ENCODE measurements around the gene ANKRD12. TPM values are rescaled to one million over a fixed set of nuclear protein-coding genes. Genes with fewer than 3 reads are reported as not detected.

The ANKRD12 gene
- total RNA-seq, 1 experiment from 2014 or later: 16.8 TPM

GRCh38 chr18:9139400-9140039 is 2.9 kb downstream of the ANKRD12 start:
- Histone ChIP-seq H3K9me2 (replicated peaks; ENCODE audit: insufficient read depth, low read length) (no peaks in the 10 kb centered on the region), H3K9me3 (ENCODE audit: low read length) (no peaks in the 10 kb centered on the region), H3K4me2 (ENCODE audit: low read depth, low read length, poor library complexity, severe bottlenecking) (peak overlapping the region; percentile 77), H3K9ac (ENCODE audit: low read length) (peak overlapping the region; percentile 70), H3K36me3 (ENCODE audit: insufficient read depth, low read length) (peaks cover 2% of the 10 kb centered on the region; the same call in 1 of the 2 replicates), H3K4me1 (ENCODE audit: low read length) (peaks cover 48% of the 10 kb centered on the region), H3K4me3 (ENCODE audit: low read length) (peak overlapping the region; percentile 73), H3K27me3 (ENCODE audit: low read length) (no peaks in the 10 kb centered on the region), H3K27ac (ENCODE audit: low read length) (no peak overlapping the region), H2AFZ (ENCODE audit: low read length) (no peak overlapping the region), H3K79me2 (ENCODE audit: low read length) (peaks cover 69% of the 10 kb centered on the region), H4K20me1 (ENCODE audit: insufficient read depth, low read depth, low read length) (peaks cover 33% of the 10 kb centered on the region)
- DNase-seq: peak; percentile 38

GRCh38 chr18:9140381-9140780 is 3.8 kb downstream of the ANKRD12 start:
- H3K9me3 ChIP-seq (ENCODE audit: low read length): no peaks in the 10 kb centered on the region
- DNase-seq: no peak
- no peaks in the 10 kb centered on the region for H3K9me2 ChIP-seq (replicated peaks; ENCODE audit: insufficient read depth, low read length)
- H3K27me3 ChIP-seq (ENCODE audit: low read length): no peaks in the 10 kb centered on the region
- H3K4me2 ChIP-seq (ENCODE audit: low read depth, low read length, poor library complexity, severe bottlenecking): peak overlapping the region; percentile 77
- H4K20me1 ChIP-seq (ENCODE audit: insufficient read depth, low read depth, low read length): peaks cover 37% of the 10 kb centered on the region
- H3K27ac ChIP-seq (ENCODE audit: low read length): no peak overlapping the region
- H3K79me2 ChIP-seq (ENCODE audit: low read length): peaks cover 76% of the 10 kb centered on the region
- H3K9ac ChIP-seq (ENCODE audit: low read length): peak overlapping the region; percentile 70
- H3K4me3 ChIP-seq (ENCODE audit: low read length): peak overlapping the region; percentile 73
- no peak overlapping the region for H2AFZ ChIP-seq (ENCODE audit: low read length)
- no peaks in the 10 kb centered on the region for H3K36me3 ChIP-seq (ENCODE audit: insufficient read depth, low read length)
- peaks cover 44% of the 10 kb centered on the region for H3K4me1 ChIP-seq (ENCODE audit: low read length)

DNA sequence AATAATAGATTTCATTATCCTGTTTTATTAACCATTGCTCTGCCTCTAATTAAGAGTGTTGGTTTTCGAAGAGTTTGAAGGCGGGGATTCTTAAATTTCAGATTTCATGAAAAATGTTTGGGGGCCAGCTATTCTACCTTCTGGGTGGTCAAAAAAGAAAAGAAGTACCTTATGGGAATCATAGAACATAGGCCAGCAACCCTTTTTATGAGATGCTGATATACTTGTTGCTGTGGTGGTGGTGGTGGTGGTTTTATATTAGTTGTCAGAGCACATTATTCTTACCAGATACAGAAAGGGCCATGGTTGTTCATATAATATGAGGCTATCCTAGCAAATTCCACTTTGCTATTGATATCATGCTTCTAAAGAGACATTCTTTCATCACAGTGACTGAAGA is 4.4 kb downstream of the ANKRD12 start:
- 0 out of 2 replicates have a peak overlapping the region, but pooled peaks have one; percentile 73 for H3K4me3 ChIP-seq (ENCODE audit: low read length)
- H3K4me1 ChIP-seq (ENCODE audit: low read length): peaks cover 38% of the 10 kb centered on the region

DNA sequence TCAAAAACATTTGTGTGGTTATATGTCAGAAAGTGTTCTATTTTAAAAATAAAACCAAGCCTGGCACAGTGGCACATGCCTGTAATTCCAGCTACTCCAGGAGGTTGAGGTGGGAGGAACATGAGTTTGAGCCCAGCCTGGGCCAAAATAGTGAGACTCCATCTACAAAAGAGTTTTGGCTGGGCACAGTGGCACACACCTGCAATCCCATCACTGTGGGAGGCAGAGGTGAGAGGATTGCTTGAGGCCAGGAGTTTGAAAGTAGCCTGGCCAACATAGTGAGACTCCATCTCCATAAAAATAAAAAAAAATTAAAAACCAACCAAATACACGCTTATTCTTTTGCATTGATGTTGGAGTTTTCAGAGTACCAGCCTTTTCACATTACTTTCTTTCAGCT is 9.6 kb downstream of the ANKRD12 start:
- Histone ChIP-seq H3K9me2 (replicated peaks; ENCODE audit: insufficient read depth, low read length) (no peaks in the 10 kb centered on the region), H4K20me1 (ENCODE audit: insufficient read depth, low read depth, low read length) (peaks cover 15% of the 10 kb centered on the region), H3K4me3 (ENCODE audit: low read length) (no peak overlapping the region), H3K4me2 (ENCODE audit: low read depth, low read length, poor library complexity, severe bottlenecking) (no peak overlapping the region), H3K9ac (ENCODE audit: low read length) (0 out of 2 replicates have a peak overlapping the region, but pooled peaks have one; percentile 10), H3K9me3 (ENCODE audit: low read length) (no peaks in the 10 kb centered on the region), H3K4me1 (ENCODE audit: low read length) (peaks cover 50% of the 10 kb centered on the region), H3K27ac (ENCODE audit: low read length) (no peak overlapping the region), H3K36me3 (ENCODE audit: insufficient read depth, low read length) (no peaks in the 10 kb centered on the region), H3K79me2 (ENCODE audit: low read length) (peaks cover 88% of the 10 kb centered on the region), H2AFZ (ENCODE audit: low read length) (no peak overlapping the region), H3K27me3 (ENCODE audit: low read length) (no peaks in the 10 kb centered on the region)
- DNase-seq: no peak

More for the DNA sequence above, 4.4 kb downstream of the ANKRD12 start:
- Histone ChIP-seq H3K36me3 (ENCODE audit: insufficient read depth, low read length) (no peaks in the 10 kb centered on the region), H3K9me3 (ENCODE audit: low read length) (no peaks in the 10 kb centered on the region), H3K9ac (ENCODE audit: low read length) (no peak overlapping the region), H3K27ac (ENCODE audit: low read length) (no peak overlapping the region), H3K27me3 (ENCODE audit: low read length) (no peaks in the 10 kb centered on the region), H4K20me1 (ENCODE audit: insufficient read depth, low read depth, low read length) (peaks cover 38% of the 10 kb centered on the region), H3K9me2 (replicated peaks; ENCODE audit: insufficient read depth, low read length) (no peaks in the 10 kb centered on the region), H3K79me2 (ENCODE audit: low read length) (peaks cover 82% of the 10 kb centered on the region), H3K4me2 (ENCODE audit: low read depth, low read length, poor library complexity, severe bottlenecking) (peak overlapping the region; percentile 77), H2AFZ (ENCODE audit: low read length) (no peak overlapping the region)
- no peak for DNase-seq

DNA sequence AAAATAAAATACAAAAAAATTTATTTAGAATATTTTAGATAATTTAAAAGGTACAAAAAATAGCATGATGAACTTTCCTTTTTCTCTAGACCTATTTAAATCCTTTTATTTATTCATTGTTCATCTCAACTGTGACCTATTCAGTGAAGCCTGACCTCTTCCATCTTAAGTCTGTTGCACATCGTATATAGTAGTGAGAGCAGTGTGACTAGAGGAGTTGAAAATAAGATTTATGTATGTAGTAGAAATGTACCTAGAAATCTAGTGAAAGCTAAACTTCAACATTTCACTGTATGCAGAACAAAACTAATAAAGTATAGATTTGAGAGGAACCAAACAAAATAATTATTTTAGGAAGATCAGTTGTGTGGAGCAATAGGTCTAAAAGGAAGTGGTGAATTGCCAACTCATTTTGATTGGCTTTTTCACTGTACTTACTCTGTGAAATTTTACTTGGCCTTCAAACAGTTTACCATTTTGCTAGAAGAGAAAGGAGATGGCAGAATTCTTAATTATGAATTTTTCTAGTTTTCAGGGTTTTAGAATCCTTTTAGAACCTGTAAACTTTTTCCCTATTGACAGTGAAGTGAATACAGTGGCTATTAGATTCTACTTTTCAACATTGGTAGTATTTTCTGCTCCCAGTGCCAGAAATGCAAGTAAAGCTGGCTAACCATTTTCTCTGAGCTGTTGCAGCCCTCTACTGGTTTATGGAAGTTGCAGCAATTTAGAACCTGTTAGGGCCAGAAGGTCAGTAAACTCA is 11.0 kb downstream of the ANKRD12 start:
- peaks cover 61% of the 10 kb centered on the region for H3K4me1 ChIP-seq (ENCODE audit: low read length)
- no peaks in the 10 kb centered on the region for H3K27me3 ChIP-seq (ENCODE audit: low read length)
- peak overlapping the region; percentile 21 for H3K4me2 ChIP-seq (ENCODE audit: low read depth, low read length, poor library complexity, severe bottlenecking)
- H3K9ac ChIP-seq (ENCODE audit: low read length): no peak overlapping the region
- no peaks in the 10 kb centered on the region for H3K36me3 ChIP-seq (ENCODE audit: insufficient read depth, low read length)
- H2AFZ ChIP-seq (ENCODE audit: low read length): no peak overlapping the region
- H4K20me1 ChIP-seq (ENCODE audit: insufficient read depth, low read depth, low read length): peaks cover 5% of the 10 kb centered on the region; the same call in 1 of the 2 replicates
- H3K27ac ChIP-seq (ENCODE audit: low read length): peak overlapping the region; percentile 58
- DNase-seq: peak; percentile 83
- H3K4me3 ChIP-seq (ENCODE audit: low read length): no peak overlapping the region
- H3K9me2 ChIP-seq (replicated peaks; ENCODE audit: insufficient read depth, low read length): no peaks in the 10 kb centered on the region
- H3K9me3 ChIP-seq (ENCODE audit: low read length): no peaks in the 10 kb centered on the region
- peaks cover 88% of the 10 kb centered on the region for H3K79me2 ChIP-seq (ENCODE audit: low read length)

- Histone ChIP-seq H4K20me1 (ENCODE audit: insufficient read depth, low read depth, low read length) (peaks cover 5% of the 10 kb centered on the region; the same call in 1 of the 2 replicates), H3K4me1 (ENCODE audit: low read length) (peaks cover 61% of the 10 kb centered on the region), H3K4me2 (ENCODE audit: low read depth, low read length, poor library complexity, severe bottlenecking) (peak overlapping the region; percentile 21)
Measured at GRCh38 chr18:9148203-9148552, 11.6 kb downstream of the ANKRD12 start.

GRCh38 chr18:9150121-9150520 is 13.5 kb downstream of the ANKRD12 start:
- Histone ChIP-seq H3K9ac (ENCODE audit: low read length) (peak overlapping the region; percentile 42), H3K4me3 (ENCODE audit: low read length) (peak overlapping the region; percentile 41; the same call in 1 of the 2 replicates), H3K9me2 (replicated peaks; ENCODE audit: insufficient read depth, low read length) (no peaks in the 10 kb centered on the region), H3K27me3 (ENCODE audit: low read length) (no peaks in the 10 kb centered on the region), H3K4me1 (ENCODE audit: low read length) (peaks cover 60% of the 10 kb centered on the region), H3K27ac (ENCODE audit: low read length) (no peak overlapping the region), H2AFZ (ENCODE audit: low read length) (no peak overlapping the region), H3K79me2 (ENCODE audit: low read length) (peaks cover 91% of the 10 kb centered on the region), H3K36me3 (ENCODE audit: insufficient read depth, low read length) (no peaks in the 10 kb centered on the region), H4K20me1 (ENCODE audit: insufficient read depth, low read depth, low read length) (peaks cover 4% of the 10 kb centered on the region; the same call in 1 of the 2 replicates), H3K9me3 (ENCODE audit: low read length) (no peaks in the 10 kb centered on the region), H3K4me2 (ENCODE audit: low read depth, low read length, poor library complexity, severe bottlenecking) (peak overlapping the region; percentile 52)
- DNase-seq: peak; percentile 61

More at GRCh38 chr18:9148203-9148552, 11.6 kb downstream of the ANKRD12 start:
- H3K9me2 ChIP-seq (replicated peaks; ENCODE audit: insufficient read depth, low read length): no peaks in the 10 kb centered on the region
- H3K4me3 ChIP-seq (ENCODE audit: low read length): no peak overlapping the region
- H3K9ac ChIP-seq (ENCODE audit: low read length): no peak overlapping the region
- H3K79me2 ChIP-seq (ENCODE audit: low read length): peaks cover 88% of the 10 kb centered on the region
- DNase-seq: no peak
- no peak overlapping the region for H3K27ac ChIP-seq (ENCODE audit: low read length)
- H3K36me3 ChIP-seq (ENCODE audit: insufficient read depth, low read length): no peaks in the 10 kb centered on the region
- H2AFZ ChIP-seq (ENCODE audit: low read length): no peak overlapping the region
- no peaks in the 10 kb centered on the region for H3K9me3 ChIP-seq (ENCODE audit: low read length)
- no peaks in the 10 kb centered on the region for H3K27me3 ChIP-seq (ENCODE audit: low read length)

DNA sequence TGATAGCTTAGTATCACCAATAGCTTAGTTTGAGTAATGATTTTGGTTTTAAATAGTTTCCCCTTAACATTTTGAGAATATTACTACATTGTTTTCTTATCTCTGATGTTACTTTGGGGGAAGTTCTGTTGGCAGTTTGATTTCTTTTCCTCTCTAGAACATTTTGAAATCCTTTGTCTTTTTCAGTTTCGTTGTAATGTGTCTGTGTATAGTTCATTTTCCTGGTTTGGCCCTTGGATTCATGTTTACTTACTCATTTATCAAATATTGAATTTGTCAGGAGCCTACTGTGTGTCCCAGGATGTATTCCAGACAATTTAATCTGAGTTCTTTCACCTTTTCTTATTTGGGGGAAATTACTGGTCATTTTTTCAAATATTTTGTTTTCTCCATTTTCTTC is 16.7 kb downstream of the ANKRD12 start:
- H3K9ac ChIP-seq (ENCODE audit: low read length): no peak overlapping the region
- H3K79me2 ChIP-seq (ENCODE audit: low read length): peaks cover 92% of the 10 kb centered on the region
- H3K27ac ChIP-seq (ENCODE audit: low read length): no peak overlapping the region
- no peak overlapping the region for H2AFZ ChIP-seq (ENCODE audit: low read length)
- H3K9me3 ChIP-seq (ENCODE audit: low read length): no peaks in the 10 kb centered on the region
- H3K4me2 ChIP-seq (ENCODE audit: low read depth, low read length, poor library complexity, severe bottlenecking): no peak overlapping the region
- no peaks in the 10 kb centered on the region for H3K9me2 ChIP-seq (replicated peaks; ENCODE audit: insufficient read depth, low read length)
- DNase-seq: no peak
- H3K4me3 ChIP-seq (ENCODE audit: low read length): no peak overlapping the region
- H4K20me1 ChIP-seq (ENCODE audit: insufficient read depth, low read depth, low read length): no peaks in the 10 kb centered on the region; the same call in 1 of the 2 replicates
- no peaks in the 10 kb centered on the region for H3K36me3 ChIP-seq (ENCODE audit: insufficient read depth, low read length)
- peaks cover 38% of the 10 kb centered on the region for H3K4me1 ChIP-seq (ENCODE audit: low read length)
- H3K27me3 ChIP-seq (ENCODE audit: low read length): no peaks in the 10 kb centered on the region
